ENCODE results near the gene VPS13C. TPM values are rescaled to one million over a fixed set of nuclear protein-coding genes. Genes with fewer than 3 reads are reported as not detected.

The VPS13C gene
- total RNA-seq, 2 experiments from 2014 or later = 68.9 to 88.8 TPM

- no peaks in the 10 kb centered on the region for H3K27me3 Mint-ChIP-seq
- ATAC-seq = no peak
- H3K4me1 Mint-ChIP-seq = no peaks in the 10 kb centered on the region
- CTCF ChIA-PET = no interaction called here
- H3K9me3 Mint-ChIP-seq (ENCODE audit: low read depth) = no peaks in the 10 kb centered on the region
- no peak overlapping the region for H3K4me3 Mint-ChIP-seq
- H3K27ac Mint-ChIP-seq = no peak overlapping the region
- no peak for DNase-seq
- H3K36me3 Mint-ChIP-seq = peaks cover 26% of the 10 kb centered on the region
Observed at GRCh38 chr15:61935493-61935892, 124.8 kb downstream of the VPS13C start.

DNA sequence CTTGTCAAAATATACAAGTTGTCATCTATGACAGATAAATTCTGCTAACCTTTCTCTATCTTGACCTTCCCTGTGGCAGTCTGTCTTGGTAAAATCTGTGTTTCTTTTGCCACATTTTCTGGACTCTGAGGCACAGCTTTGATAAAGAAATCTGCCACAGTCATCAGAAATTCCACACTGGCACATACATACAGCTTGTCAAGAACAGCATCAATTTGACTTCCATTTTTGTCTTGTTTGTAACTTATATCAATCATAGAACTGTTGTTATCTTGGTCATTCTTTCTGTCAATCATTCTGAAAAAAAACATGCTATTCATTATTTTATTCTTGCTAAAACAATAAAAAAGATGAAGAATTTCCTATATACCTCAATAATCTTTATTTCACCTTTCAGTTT lies 130.8 kb downstream of the VPS13C start:
- DNase-seq (no peak), ATAC-seq (no peak)
- CTCF ChIA-PET = no interaction called here
- no peaks in the 10 kb centered on the region for H3K27me3 Mint-ChIP-seq
- no peaks in the 10 kb centered on the region for H3K9me3 Mint-ChIP-seq (ENCODE audit: low read depth)
- no peaks in the 10 kb centered on the region for H3K4me1 Mint-ChIP-seq
- H3K36me3 Mint-ChIP-seq = peaks cover 40% of the 10 kb centered on the region
- H3K27ac Mint-ChIP-seq = no peak overlapping the region
- no peak overlapping the region for H3K4me3 Mint-ChIP-seq

DNA sequence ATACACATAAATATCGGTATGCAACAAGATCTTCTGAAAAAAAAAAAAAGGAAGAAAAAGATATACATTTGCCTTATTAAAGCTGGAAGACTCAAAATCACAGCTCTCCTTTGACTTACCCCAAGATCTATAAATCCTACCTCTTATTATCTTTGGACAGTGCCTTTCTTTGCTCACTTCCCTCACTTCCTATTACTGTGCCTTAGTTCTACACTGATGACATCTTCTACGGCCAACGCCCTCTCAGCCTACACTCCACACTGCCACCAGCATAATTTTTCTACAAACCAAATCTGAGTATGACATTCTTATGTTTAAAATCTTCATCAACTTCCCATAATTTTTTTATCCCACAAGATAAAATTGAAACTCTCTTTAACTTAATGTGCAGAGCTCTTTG lies 137.1 kb downstream of the VPS13C start:
- H3K36me3 Mint-ChIP-seq = peaks cover 30% of the 10 kb centered on the region
- CTCF ChIA-PET = no interaction called here
- H3K4me1 Mint-ChIP-seq = no peaks in the 10 kb centered on the region
- no peaks in the 10 kb centered on the region for H3K27me3 Mint-ChIP-seq
- no peak overlapping the region for H3K4me3 Mint-ChIP-seq
- DNase-seq (no peak), ATAC-seq (no peak)
- H3K9me3 Mint-ChIP-seq (ENCODE audit: low read depth) = no peaks in the 10 kb centered on the region
- no peak overlapping the region for H3K27ac Mint-ChIP-seq

DNA sequence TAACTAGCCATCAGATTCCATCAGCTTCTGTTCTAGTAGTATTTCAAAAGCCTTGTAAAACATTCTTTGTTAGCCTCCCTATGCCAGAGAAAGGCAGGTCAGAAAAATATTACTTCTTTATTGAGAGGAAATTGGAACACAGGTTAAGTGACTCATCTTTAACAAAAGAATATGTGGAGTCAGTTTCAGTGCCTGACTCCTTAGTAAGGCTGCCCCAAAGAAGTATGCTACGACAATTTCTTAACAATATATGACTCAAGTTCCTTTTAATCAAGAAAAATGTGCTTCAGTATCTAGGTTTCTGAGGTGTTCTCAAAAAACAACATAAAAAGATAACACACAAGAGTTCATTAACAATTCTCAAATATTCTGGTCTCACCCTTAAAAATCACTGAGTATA lies 139.2 kb downstream of the VPS13C start:
- Mint-ChIP-seq H3K27ac (no peak overlapping the region), H3K4me3 (no peak overlapping the region), H3K4me1 (no peaks in the 10 kb centered on the region), H3K9me3 (ENCODE audit: low read depth) (no peaks in the 10 kb centered on the region), H3K27me3 (no peaks in the 10 kb centered on the region), H3K36me3 (peaks cover 28% of the 10 kb centered on the region)
- ATAC-seq (no peak), DNase-seq (no peak)
- CTCF ChIA-PET = no interaction called here

GRCh38 chr15:61917457-61917856 lies 142.8 kb downstream of the VPS13C start:
- CTCF ChIA-PET = no interaction called here
- peaks cover 40% of the 10 kb centered on the region for H3K36me3 Mint-ChIP-seq

DNA sequence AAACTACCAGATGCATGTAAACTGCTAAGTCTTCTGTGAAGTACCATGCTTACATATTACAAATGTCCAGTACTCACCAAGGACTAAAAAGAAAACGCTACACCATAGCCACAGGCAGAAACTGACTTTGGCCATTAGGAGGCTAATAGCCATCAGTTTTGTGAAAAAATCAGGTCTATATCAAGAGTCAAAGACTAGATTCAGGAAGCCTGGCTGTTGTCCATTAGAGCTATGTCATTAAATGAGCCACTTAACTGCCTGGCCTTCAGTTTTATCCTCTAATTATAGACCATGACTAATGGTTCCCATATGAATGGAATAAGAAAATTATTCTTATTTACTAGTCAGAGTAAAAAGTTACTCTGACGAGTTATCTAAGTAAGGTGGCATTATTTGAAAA lies 144.1 kb downstream of the VPS13C start:
- CTCF ChIA-PET = no interaction called here
- DNase-seq (no peak), ATAC-seq (no peak)
- H3K4me1 Mint-ChIP-seq = no peaks in the 10 kb centered on the region
- H3K4me3 Mint-ChIP-seq = no peak overlapping the region
- H3K27ac Mint-ChIP-seq = no peak overlapping the region
- H3K36me3 Mint-ChIP-seq = peaks cover 38% of the 10 kb centered on the region
- H3K9me3 Mint-ChIP-seq (ENCODE audit: low read depth) = no peaks in the 10 kb centered on the region
- H3K27me3 Mint-ChIP-seq = no peaks in the 10 kb centered on the region

More at GRCh38 chr15:61917457-61917856, 142.8 kb downstream of the VPS13C start:
- DNase-seq = no peak
- Mint-ChIP-seq H3K27ac (no peak overlapping the region), H3K4me1 (no peaks in the 10 kb centered on the region), H3K9me3 (ENCODE audit: low read depth) (no peaks in the 10 kb centered on the region), H3K4me3 (no peak overlapping the region), H3K27me3 (no peaks in the 10 kb centered on the region)
- no peak for ATAC-seq

GRCh38 chr15:61915640-61916039 lies 144.6 kb downstream of the VPS13C start:
- H3K9me3 Mint-ChIP-seq (ENCODE audit: low read depth) = no peaks in the 10 kb centered on the region
- no peaks in the 10 kb centered on the region for H3K27me3 Mint-ChIP-seq
- H3K4me1 Mint-ChIP-seq = no peaks in the 10 kb centered on the region
- H3K36me3 Mint-ChIP-seq = peaks cover 40% of the 10 kb centered on the region
- ATAC-seq (no peak), DNase-seq (no peak)
- CTCF ChIA-PET = no interaction called here
- H3K4me3 Mint-ChIP-seq = no peak overlapping the region
- no peak overlapping the region for H3K27ac Mint-ChIP-seq

DNA sequence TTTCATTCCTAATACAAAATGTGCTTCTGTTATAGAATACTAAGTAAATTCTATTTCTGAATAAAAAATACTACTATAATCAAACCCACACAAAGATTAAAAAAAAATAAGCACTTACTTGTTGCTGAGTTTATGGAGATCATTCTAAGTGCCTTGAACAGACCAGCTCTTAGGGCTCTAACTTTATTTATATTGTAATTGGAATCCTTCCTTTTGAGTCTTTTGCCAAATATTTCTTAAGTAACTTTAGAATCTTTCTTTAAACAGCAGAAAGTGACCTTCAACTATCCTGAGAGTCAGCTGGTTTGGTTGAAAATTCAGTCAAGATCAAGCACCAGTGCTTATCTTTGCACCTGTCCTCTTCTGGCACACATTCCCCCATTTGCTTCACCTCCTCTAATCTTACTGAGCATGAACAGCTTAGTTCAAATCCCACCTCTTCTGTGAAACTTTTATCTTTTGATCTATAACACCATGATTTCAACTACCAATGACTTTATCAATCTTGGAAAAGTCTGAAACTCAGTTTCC lies 149.3 kb downstream of the VPS13C start:
- H3K9me3 Mint-ChIP-seq (ENCODE audit: low read depth) = no peaks in the 10 kb centered on the region
- H3K4me3 Mint-ChIP-seq = no peak overlapping the region
- no peak overlapping the region for H3K27ac Mint-ChIP-seq
- H3K4me1 Mint-ChIP-seq = no peaks in the 10 kb centered on the region
- H3K36me3 Mint-ChIP-seq = peaks cover 59% of the 10 kb centered on the region
- no peaks in the 10 kb centered on the region for H3K27me3 Mint-ChIP-seq
- ATAC-seq (no peak), DNase-seq (no peak)
- CTCF ChIA-PET = no interaction called here

DNA sequence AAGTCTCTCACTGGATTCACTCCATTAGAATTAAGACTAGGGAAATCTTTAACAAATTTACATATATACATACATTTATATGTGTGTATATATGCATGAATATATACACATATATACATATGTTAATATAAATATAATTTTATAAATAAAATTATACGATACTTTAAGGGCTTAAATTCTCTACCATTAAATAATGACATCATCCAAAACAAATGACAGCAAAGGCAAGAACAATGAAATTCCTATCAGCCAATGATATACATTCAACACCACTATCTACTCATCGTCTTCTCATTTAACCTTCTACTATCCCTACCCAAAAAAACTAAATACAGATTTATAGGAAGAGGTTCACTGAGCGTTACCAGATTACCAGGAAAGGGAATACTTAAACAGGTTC lies 152.0 kb downstream of the VPS13C start:
- ATAC-seq = no peak
- no peaks in the 10 kb centered on the region for H3K4me1 Mint-ChIP-seq
- H3K27ac Mint-ChIP-seq = no peak overlapping the region
- H3K4me3 Mint-ChIP-seq = no peak overlapping the region
- CTCF ChIA-PET = no interaction called here
- no peaks in the 10 kb centered on the region for H3K9me3 Mint-ChIP-seq (ENCODE audit: low read depth)
- DNase-seq = no peak
- no peaks in the 10 kb centered on the region for H3K27me3 Mint-ChIP-seq
- peaks cover 62% of the 10 kb centered on the region for H3K36me3 Mint-ChIP-seq

DNA sequence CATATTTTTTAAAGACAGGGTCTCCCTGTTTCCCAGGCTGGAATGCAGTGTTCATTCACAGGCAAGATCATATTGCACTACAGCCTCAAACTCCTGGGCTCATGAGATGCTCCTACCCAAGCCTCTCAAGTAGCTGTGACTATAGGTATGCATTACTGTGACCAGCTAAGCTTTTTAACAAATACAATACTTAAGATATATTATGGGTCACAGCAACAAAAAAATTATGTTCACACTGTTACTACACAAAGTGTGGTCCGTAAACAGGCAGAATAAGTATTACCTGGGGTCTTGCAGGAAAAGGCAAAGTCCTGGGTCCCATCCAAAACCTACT lies 152.5 kb downstream of the VPS13C start:
- no peaks in the 10 kb centered on the region for H3K4me1 Mint-ChIP-seq
- ATAC-seq (no peak), DNase-seq (no peak)
- no peaks in the 10 kb centered on the region for H3K27me3 Mint-ChIP-seq
- H3K27ac Mint-ChIP-seq = no peak overlapping the region
- H3K36me3 Mint-ChIP-seq = peaks cover 63% of the 10 kb centered on the region
- CTCF ChIA-PET = no interaction called here
- H3K4me3 Mint-ChIP-seq = no peak overlapping the region
- H3K9me3 Mint-ChIP-seq (ENCODE audit: low read depth) = no peaks in the 10 kb centered on the region

- DNase-seq = no peak
- no peak overlapping the region for H3K4me3 Mint-ChIP-seq
- CTCF ChIA-PET = interaction anchor here (1.1 kb wide), 1 partner anchor 23 kb away, joined by 3 read pairs; no protein-coding TSS in a partner anchor
- no peaks in the 10 kb centered on the region for H3K4me1 Mint-ChIP-seq
- no peak overlapping the region for H3K27ac Mint-ChIP-seq
- peaks cover 4% of the 10 kb centered on the region for H3K9me3 Mint-ChIP-seq (ENCODE audit: low read depth)
- ATAC-seq = no peak
- H3K36me3 Mint-ChIP-seq = peaks cover 68% of the 10 kb centered on the region
- H3K27me3 Mint-ChIP-seq = no peaks in the 10 kb centered on the region
Observed at GRCh38 chr15:61906961-61907752, 153.1 kb downstream of the VPS13C start.

DNA sequence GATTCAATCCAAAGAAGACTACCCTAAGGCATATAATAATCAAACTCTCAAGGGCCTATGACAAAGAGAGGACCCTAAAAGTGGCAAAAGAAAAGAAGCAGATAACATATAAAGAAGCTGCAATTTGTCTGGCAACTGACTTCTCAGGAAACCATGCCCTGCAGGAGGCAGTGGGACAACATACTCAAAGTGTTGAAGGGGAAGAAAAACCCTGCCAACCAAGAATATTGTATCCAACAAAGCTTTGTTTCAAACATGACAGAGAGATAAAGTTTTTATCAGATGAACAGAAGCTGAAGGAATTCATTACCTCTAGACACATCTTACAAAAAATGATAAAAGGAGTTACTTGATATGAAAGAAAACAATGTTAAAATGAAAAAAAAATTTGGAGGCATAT lies 167.1 kb downstream of the VPS13C start:
- ATAC-seq (no peak), DNase-seq (no peak)
- Mint-ChIP-seq H3K9me3 (ENCODE audit: low read depth) (peaks cover 14% of the 10 kb centered on the region), H3K27ac (no peak overlapping the region), H3K4me3 (no peak overlapping the region), H3K4me1 (peaks cover 18% of the 10 kb centered on the region), H3K36me3 (peaks cover 82% of the 10 kb centered on the region), H3K27me3 (no peaks in the 10 kb centered on the region)
- CTCF ChIA-PET = no interaction called here

GRCh38 chr15:61892140-61892539 lies 168.1 kb downstream of the VPS13C start:
- Mint-ChIP-seq H3K36me3 (peaks cover 81% of the 10 kb centered on the region), H3K27ac (no peak overlapping the region), H3K4me3 (no peak overlapping the region), H3K27me3 (no peaks in the 10 kb centered on the region), H3K4me1 (peaks cover 18% of the 10 kb centered on the region), H3K9me3 (ENCODE audit: low read depth) (peaks cover 14% of the 10 kb centered on the region)
- DNase-seq = no peak
- ATAC-seq = no peak
- CTCF ChIA-PET = no interaction called here

DNA sequence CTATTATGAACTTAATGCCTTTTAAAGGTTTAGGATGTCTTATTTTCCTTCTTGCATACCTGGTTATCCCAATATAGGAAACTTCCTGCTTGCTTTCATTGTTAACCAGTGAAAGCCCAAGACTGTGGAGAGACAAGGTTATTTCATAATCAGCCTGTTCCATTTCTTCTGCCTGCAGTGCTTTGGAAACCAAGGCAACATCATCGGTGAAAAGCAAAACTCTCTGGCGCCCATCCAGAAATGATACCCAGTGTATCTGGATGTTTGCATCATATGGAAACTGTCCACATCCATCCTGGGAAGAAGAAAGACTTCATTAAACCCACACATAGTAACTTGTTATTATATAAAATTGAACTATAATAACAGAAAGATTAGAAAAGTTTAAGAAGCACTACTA lies 170.1 kb downstream of the VPS13C start:
- ATAC-seq (no peak), DNase-seq (peak; percentile 43)
- H3K27ac Mint-ChIP-seq = peak overlapping the region; percentile 70
- peaks cover 25% of the 10 kb centered on the region for H3K4me1 Mint-ChIP-seq
- peaks cover 74% of the 10 kb centered on the region for H3K36me3 Mint-ChIP-seq
- no peak overlapping the region for H3K4me3 Mint-ChIP-seq
- H3K27me3 Mint-ChIP-seq = no peaks in the 10 kb centered on the region
- H3K9me3 Mint-ChIP-seq (ENCODE audit: low read depth) = peaks cover 14% of the 10 kb centered on the region
- CTCF ChIA-PET = no interaction called here
